Thyroid gland (tissue), 4 donors: ENCODE results near the gene POLR2B.

ENCODE experiments used
- CTCF ChIP-seq, 6 experiments: fragments of 200-600 bp in 3 of 6; fragments of 450-650 bp in 3 of 6; sonication (generic) in 3 of 6; IDR thresholded peaks; one replicate each; pipeline ENCODE4 v1.5.1; 2016 to 2019; ENCODE audit warnings: antibody characterized with exemption in 6 of 6, mild to moderate bottlenecking in 2 of 6, inconsistent platforms in 1 of 6, moderate library complexity in 1 of 6
- POLR2A ChIP-seq, 2 donors: fragments of 450-650 bp; IDR thresholded peaks; one replicate each; pipeline ENCODE4 v1.6.1; 2017; ENCODE audit warnings: antibody characterized with exemption in 2 of 2, mild to moderate bottlenecking in 2 of 2, moderate library complexity in 1 of 2

DNA sequence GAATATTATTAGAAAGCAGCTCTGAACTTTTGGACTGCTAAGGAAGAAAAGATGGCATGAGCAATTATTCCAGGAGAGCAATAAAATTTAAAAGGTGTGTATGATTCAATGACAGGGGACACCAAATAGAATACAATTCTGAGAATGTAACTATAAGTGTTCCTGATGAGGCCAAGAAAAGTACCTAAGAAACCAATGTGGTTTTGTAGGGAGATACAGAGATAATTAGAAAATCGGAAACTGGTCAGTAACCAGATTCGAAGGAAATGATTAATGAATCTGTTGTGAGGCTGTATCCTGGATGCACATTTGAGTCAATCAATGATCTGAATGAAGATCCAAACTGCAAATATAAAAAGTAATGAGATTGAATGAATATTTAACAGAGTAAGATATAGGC is 7.3 kb upstream of the POLR2B start:
- TF ChIP-seq POLR2A (IDR thresholded peaks at IDR 0.05) (no peak), CTCF (IDR thresholded peaks at IDR 0.05) (no peak)
